HUES6 (cell line): ENCODE measurements around the gene CDKN2D.
"Not testable (repeated sequence)": the region's sequence is repeated elsewhere in the genome, so short reads cannot be mapped to it uniquely, and the experiment has no call there.

ENCODE experiments used
- H3K27ac ChIP-seq: 2 replicates; pipeline ENCODE4 v1.7.0; 2013; ENCODE audit warnings: low read depth, mild to moderate bottlenecking, low read length, inconsistent platforms
- H3K27me3 ChIP-seq: 2 replicates; pipeline ENCODE4 v1.6.1; 2013; ENCODE audit warnings: low read length; ENCODE audit not compliant: control insufficient read depth, insufficient read depth
- H3K36me3 ChIP-seq: 2 replicates; pipeline ENCODE4 v1.6.1; 2013; ENCODE audit warnings: low read length; ENCODE audit not compliant: control insufficient read depth, insufficient read depth
- H3K4me1 ChIP-seq: 2 replicates; pipeline ENCODE4 v1.6.1; 2013; ENCODE audit warnings: low read length; ENCODE audit not compliant: control insufficient read depth, insufficient read depth
- H3K4me3 ChIP-seq: 2 replicates; pipeline ENCODE4 v1.5.1; 2013; ENCODE audit warnings: low read depth, low read length
- H3K9ac ChIP-seq: one replicate; pipeline ENCODE4 v1.6.1; 2013; ENCODE audit warnings: mild to moderate bottlenecking, low read length
- H3K9me3 ChIP-seq: 2 replicates; pipeline ENCODE4 v1.6.1; 2013; ENCODE audit warnings: low read depth, low read length; ENCODE audit not compliant: control insufficient read depth, insufficient read depth

CDKN2D gene

DNA sequence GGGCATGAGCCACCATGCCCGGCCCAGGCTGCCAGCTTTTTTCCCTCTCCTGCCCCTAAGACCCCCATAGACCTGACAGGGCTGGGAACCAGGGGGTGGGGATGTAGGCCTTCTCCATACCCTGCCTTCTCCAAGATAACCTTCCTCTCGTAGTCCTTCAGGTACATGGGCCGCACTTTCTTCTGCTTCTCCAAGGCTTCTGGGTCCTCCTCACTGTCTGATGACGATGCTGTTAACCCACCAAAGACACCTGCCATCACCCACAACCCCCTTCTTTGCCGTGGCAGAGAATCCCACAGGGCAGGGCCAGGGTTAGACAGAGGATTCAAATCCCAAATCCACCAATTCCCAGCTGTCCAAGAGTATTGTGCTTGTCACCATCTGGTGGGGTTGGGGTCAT is 6.2 kb downstream of the CDKN2D start:
- no peak overlapping the region for H3K4me3 ChIP-seq
- peaks cover 13% of the 10 kb centered on the region for H3K27me3 ChIP-seq
- no peaks in the 10 kb centered on the region for H3K9me3 ChIP-seq
- no peak overlapping the region for H3K27ac ChIP-seq
- peaks cover 11% of the 10 kb centered on the region; the same call in 1 of the 2 replicates for H3K4me1 ChIP-seq
- H3K9ac ChIP-seq: no peak overlapping the region
- peaks cover 52% of the 10 kb centered on the region for H3K36me3 ChIP-seq

DNA sequence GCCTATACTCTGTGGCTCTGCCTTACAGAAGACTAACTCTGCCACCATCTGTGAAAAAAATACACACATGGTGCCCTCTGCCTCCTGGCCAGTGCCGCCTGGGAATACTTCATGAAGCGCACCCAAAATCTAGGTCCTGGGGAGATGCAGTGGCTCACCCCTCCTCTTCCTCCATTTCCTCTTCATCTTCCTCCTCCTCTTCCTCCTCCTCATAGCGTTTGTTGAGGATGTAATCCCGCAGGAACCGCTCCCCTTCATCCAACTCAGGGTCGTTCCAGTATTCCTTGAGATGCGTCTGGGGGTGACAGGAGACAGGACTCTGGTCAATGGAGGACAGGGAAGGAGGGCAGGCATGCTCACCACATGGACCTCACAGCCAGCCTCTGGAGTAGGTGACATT is 8.6 kb downstream of the CDKN2D start:
- H3K27me3 ChIP-seq: no peaks in the 10 kb centered on the region
- H3K9me3 ChIP-seq: no peaks in the 10 kb centered on the region
- H3K27ac ChIP-seq: no peak overlapping the region
- H3K4me1 ChIP-seq: 0 out of 2 replicates have a peak, but pooled peaks cover 4% of the 10 kb centered on the region
- H3K4me3 ChIP-seq: no peak overlapping the region
- H3K9ac ChIP-seq: no peak overlapping the region
- H3K36me3 ChIP-seq: peaks cover 74% of the 10 kb centered on the region

DNA sequence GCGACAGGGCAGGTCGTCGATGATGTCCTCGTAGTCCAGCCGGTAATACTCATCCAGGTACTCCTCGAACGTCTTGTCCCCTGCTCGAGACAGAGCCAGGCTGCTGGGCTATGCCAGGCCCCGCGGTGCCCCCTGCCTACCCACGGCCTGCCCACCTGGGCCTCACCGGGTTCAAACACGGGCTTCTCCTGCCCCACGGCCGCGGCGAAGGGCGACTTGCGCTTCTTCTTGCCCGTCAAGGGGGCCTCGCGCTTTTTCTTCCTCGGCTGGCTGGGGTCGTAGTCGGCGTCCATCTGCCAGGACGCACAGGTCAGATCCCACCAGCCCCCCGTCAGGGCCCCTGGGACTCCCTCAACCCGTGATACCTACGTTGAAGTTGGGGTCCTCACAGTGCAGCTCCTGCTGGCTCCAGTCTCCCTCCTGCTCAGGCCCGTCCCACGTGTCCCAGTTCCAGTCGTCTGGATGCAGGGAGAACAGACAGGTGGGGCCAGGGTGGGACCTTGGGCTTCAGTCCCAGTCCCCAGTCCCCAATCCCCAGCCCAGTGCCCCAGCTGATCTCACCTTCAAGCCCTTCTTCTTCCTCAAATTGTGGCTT is 11.1 kb downstream of the CDKN2D start:
- H3K4me3 ChIP-seq: no peak overlapping the region
- no peaks in the 10 kb centered on the region for H3K27me3 ChIP-seq
- H3K9ac ChIP-seq: no peak overlapping the region
- H3K36me3 ChIP-seq: peaks cover 91% of the 10 kb centered on the region
- H3K4me1 ChIP-seq: no peaks in the 10 kb centered on the region
- no peaks in the 10 kb centered on the region for H3K9me3 ChIP-seq
- no peak overlapping the region for H3K27ac ChIP-seq

DNA sequence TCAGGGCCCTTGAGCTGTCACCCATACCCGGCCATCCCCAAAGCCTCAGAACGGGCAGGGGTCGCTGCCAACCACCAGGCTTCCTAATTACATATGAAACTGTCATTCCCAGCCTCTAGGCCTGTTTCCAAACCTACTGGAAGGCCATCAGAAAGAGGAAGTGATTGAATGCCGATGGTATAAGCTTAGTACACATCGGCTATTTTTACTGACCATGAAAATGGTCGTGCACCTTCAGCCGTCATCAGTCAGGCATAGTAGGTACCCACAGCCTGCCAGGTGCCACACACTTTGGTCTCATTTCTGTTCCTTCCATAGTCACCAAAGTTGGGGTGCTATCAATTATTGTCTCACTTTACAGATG is 13.2 kb downstream of the CDKN2D start:
- no peaks in the 10 kb centered on the region for H3K9me3 ChIP-seq
- no peaks in the 10 kb centered on the region for H3K4me1 ChIP-seq
- H3K27me3 ChIP-seq: no peaks in the 10 kb centered on the region
- no peak overlapping the region for H3K4me3 ChIP-seq
- peaks cover 86% of the 10 kb centered on the region for H3K36me3 ChIP-seq
- H3K27ac ChIP-seq: no peak overlapping the region
- no peak overlapping the region for H3K9ac ChIP-seq

DNA sequence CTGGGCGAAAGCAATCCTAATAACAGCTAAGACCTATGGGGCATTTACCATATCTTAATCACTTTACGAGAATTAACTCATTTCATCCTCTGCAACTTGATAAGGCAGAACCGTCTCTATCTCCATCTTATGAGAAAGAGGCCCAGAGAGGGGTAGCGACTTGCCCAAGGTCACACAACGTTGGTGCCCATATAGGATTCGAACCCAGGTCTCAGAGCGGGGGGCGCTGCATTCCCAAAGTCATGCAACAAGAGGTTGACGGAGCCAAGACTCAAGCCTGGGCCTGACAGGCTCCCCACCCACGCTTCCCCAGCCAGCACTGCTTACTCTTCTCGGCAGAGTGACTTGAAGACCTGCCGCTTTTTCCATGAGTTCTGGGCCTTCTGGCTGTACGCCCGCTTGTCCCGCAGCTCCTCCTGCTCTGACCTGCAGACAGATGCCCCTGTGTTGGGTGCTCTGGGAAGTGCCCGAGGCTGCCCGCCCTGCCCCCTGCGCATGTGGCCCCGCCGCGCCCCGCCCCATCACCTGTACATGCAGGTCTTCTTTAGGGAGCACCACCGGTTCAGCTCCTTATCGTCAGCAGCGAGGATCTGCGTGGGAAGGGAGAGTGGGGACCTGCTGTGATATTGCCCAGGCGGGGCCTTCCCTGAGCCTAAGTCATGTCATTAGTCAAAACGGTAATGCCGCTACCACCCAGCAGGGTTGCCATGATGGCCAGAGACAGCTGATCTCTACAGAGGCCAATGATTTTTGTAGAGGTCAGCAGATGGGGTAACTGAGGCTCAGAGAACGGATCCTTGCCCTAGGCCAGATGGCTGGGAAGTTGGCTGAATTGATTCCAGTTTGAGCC is 13.8 kb downstream of the CDKN2D start:
- H3K36me3 ChIP-seq: peaks cover 85% of the 10 kb centered on the region
- H3K27ac ChIP-seq: no peak overlapping the region
- H3K4me1 ChIP-seq: no peaks in the 10 kb centered on the region
- no peak overlapping the region for H3K9ac ChIP-seq
- no peaks in the 10 kb centered on the region for H3K9me3 ChIP-seq
- no peak overlapping the region for H3K4me3 ChIP-seq
- H3K27me3 ChIP-seq: no peaks in the 10 kb centered on the region

DNA sequence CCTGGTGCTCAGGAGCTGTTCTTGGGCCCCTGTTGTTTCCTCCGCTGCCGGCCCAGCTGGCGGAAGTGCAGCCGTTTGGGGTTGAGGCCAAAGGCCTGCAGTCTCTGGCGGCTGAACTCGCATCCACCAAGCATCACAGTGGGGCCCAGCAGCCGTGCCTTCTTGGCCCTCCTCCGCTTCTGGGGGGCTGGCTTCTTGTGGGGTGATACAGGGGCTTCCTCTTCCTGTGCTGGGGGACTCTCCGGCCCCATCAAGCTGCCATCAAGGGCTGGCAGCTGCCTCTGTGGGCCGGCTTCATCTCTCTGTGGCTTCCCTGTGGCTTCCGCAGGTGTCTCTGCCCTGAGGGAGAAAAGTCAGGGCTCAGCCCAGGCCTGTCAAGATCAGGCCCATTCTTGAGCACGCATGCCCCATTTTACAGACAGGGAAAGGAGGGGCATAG is 14.8 kb downstream of the CDKN2D start:
- no peak overlapping the region for H3K9ac ChIP-seq
- no peak overlapping the region for H3K4me3 ChIP-seq
- no peak overlapping the region for H3K27ac ChIP-seq
- H3K9me3 ChIP-seq: no peaks in the 10 kb centered on the region
- no peaks in the 10 kb centered on the region for H3K27me3 ChIP-seq
- no peaks in the 10 kb centered on the region for H3K4me1 ChIP-seq
- peaks cover 80% of the 10 kb centered on the region for H3K36me3 ChIP-seq

DNA sequence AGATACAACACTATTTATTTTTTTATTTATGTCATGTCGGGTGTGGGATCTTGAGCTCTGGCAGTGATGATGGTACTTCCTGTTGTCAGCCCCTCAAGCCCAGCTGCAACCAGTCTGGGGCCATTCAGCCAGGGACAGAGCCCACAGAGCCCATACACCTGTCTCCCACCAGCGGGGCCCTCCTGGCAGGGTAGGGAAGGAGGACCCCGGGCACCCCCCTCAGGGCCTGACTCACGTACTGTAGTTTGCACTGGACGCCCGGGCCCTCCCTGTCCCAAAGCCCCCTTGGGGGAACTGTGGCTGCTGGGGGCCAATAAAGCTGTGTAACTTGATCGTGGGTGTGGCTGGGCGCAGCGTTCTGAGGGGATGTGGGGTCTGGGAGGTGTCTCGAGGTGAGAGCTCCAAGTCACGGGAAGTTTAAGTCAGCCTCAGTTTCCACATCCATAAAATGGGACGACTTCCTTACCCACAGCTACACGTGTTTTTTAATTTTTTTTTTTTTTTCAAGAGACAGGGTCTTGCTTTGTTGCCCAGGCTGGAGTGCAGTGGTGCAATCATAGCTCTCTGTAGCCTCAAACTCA is 15.6 kb downstream of the CDKN2D start:
- H3K27me3 ChIP-seq: no peaks in the 10 kb centered on the region
- no peak overlapping the region for H3K4me3 ChIP-seq
- H3K36me3 ChIP-seq: peaks cover 82% of the 10 kb centered on the region
- no peaks in the 10 kb centered on the region for H3K9me3 ChIP-seq
- no peak overlapping the region for H3K27ac ChIP-seq
- H3K4me1 ChIP-seq: no peaks in the 10 kb centered on the region
- H3K9ac ChIP-seq: no peak overlapping the region

DNA sequence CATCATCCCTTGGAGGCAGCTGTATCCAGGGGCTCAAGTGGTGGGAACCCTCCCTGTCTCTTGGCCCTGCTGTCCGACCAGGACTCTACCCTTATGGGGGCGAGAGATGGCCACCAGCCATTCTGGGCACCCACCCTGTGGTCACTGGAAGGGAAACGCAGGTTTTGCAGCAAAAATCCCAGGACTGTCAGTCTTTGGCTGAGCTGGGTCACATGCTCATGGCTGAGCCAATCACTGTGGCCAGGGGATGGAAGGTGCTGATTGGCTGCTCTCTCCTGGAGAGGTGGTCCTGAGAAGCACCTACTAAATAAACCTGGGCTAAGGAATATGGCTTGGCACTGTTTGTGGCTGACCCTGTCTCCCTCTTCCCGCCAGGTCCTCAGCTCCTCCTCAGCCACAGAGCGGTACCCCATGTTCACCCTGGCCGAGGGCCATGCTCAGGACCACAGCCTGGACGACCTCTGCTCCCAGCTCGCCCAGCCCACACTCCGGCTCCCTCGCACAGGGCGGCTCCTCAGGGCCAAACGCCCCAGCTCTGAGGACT is 16.2 kb downstream of the CDKN2D start:
- no peaks in the 10 kb centered on the region for H3K4me1 ChIP-seq
- no peak overlapping the region for H3K4me3 ChIP-seq
- H3K27ac ChIP-seq: no peak overlapping the region
- no peaks in the 10 kb centered on the region for H3K9me3 ChIP-seq
- no peaks in the 10 kb centered on the region for H3K27me3 ChIP-seq
- H3K9ac ChIP-seq: no peak overlapping the region
- peaks cover 77% of the 10 kb centered on the region for H3K36me3 ChIP-seq

DNA sequence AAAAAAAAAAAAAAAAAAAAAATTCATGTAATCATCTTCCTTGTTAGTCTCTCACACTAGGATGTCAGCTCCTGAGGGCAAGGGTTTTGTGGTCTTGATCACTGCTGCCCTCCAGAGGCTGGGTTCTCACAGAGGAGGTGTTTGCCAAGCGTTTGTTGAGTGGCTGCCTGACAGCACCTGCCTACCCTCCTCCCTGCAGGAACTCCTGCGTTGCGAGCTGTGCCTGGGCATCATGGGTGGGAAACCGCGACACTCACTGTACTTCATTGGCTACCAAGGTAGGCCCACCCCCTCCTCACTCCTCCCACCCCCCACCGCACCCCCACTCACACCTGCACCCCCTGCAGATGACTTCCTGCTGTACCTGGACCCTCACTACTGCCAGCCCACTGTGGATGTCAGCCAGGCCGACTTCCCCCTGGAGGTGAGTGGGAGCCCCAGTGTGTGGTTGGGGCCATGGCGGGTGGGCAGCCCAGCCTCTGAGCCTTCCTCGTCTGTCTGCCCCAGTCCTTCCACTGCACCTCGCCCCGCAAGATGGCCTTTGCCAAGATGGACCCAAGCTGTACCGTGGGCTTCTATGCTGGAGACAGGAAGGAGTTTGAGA is 17.0 kb downstream of the CDKN2D start:
- Histone ChIP-seq H3K9me3 (no peaks in the 10 kb centered on the region), H3K27ac (no peak overlapping the region), H3K4me1 (no peaks in the 10 kb centered on the region), H3K36me3 (peaks cover 76% of the 10 kb centered on the region), H3K9ac (no peak overlapping the region), H3K27me3 (no peaks in the 10 kb centered on the region), H3K4me3 (no peak overlapping the region)

DNA sequence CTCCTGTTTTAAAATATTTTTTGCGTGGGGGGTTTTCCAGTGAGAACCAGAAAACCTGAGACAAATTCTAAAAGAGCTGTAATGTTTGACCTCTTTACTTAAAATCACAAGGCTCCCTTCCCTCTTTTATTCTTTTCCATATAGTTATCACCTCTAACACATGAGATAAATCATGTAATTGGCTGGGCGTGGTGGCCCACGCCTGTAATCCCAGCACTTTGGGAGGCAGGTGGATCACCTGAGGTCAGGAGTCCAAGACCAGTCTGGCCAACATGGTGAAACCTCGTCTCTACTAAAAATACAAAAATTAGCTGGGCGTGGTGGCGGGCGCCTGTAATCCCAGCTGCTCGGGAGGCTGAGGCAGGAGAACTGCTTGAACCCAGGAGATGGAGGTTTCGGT is 17.8 kb downstream of the CDKN2D start:
- not testable (repeated sequence) for H3K9ac ChIP-seq, H3K4me3 ChIP-seq, H3K4me1 ChIP-seq, H3K27me3 ChIP-seq, H3K27ac ChIP-seq, H3K9me3 ChIP-seq
- peaks cover 73% of the 10 kb centered on the region for H3K36me3 ChIP-seq

DNA sequence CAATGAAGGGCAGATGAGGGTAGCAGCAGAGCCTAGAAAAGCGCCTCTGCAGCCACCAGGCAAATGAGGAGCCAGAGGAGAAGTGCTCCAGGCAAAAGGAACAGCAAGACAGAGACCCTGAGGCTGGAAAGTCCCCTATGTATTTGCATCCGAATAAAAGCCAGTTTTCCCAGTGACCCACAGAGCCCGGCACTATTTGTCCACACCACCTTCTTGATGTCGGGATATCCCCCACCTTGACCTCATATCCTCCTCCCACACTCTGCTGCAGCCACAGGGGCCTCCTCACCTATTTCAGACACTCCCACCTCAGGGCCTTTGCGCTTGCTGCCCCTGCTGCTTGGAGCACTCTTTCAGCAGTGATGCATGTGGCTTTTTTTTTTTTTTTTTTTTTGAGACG is 18.4 kb downstream of the CDKN2D start:
- Histone ChIP-seq H3K4me1 (no peaks in the 10 kb centered on the region), H3K36me3 (peaks cover 69% of the 10 kb centered on the region)

More for the DNA sequence above, 18.4 kb downstream of the CDKN2D start:
- Histone ChIP-seq H3K9me3 (no peaks in the 10 kb centered on the region), H3K4me3 (no peak overlapping the region), H3K9ac (no peak overlapping the region), H3K27me3 (no peaks in the 10 kb centered on the region), H3K27ac (no peak overlapping the region)
